ENCODE data around the gene C10orf71. TPM values are rescaled to one million over a fixed set of nuclear protein-coding genes. Genes with fewer than 3 reads are reported as not detected.

Gene C10orf71
- total RNA-seq, 2 experiments from 2014 or later: not detected

DNA sequence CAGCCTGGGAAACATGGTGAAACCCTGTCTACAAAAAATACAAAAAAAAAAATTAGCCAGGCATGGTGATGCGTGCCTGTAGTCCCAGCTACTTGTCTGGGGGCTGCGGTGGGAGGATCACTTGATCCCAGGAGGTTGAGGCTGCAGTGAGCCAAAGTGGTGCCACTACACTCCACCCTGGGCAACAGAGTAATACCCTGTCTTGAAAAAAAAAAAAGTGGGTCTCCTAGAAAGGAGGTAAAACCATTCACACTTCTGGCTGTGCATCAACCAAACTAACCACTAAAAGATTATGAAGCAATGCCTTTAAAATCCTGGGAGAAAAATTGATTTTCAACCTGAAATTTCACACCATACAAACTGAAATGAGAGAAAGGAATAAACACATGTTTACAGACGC lies 35.4 kb upstream of the C10orf71 start:
- CTCF ChIA-PET: interaction anchor here (1.3 kb wide), 1 partner anchor 18 kb away, joined by 6 read pairs; no protein-coding TSS in a partner anchor
- H3K27me3 Mint-ChIP-seq (ENCODE audit: low read depth): peaks cover 2% of the 10 kb centered on the region
- H3K36me3 Mint-ChIP-seq (ENCODE audit: low read depth): no peaks in the 10 kb centered on the region
- intact Hi-C loops (cut with micrococcal nuclease): no loop called here
- peaks cover 20% of the 10 kb centered on the region for H3K9me3 Mint-ChIP-seq
- DNase-seq: no peak
- H3K27ac Mint-ChIP-seq: no peak overlapping the region
- H3K4me1 Mint-ChIP-seq (ENCODE audit: low read depth): no peaks in the 10 kb centered on the region
- no peak overlapping the region for H3K4me3 Mint-ChIP-seq

GRCh38 chr10:49264177-49264677 lies 34.7 kb upstream of the C10orf71 start:
- no peaks in the 10 kb centered on the region for H3K36me3 Mint-ChIP-seq (ENCODE audit: low read depth)
- intact Hi-C loops (cut with micrococcal nuclease): no loop called here
- DNase-seq: no peak
- H3K27ac Mint-ChIP-seq: no peak overlapping the region
- no peak overlapping the region for H3K4me3 Mint-ChIP-seq
- peaks cover 22% of the 10 kb centered on the region for H3K9me3 Mint-ChIP-seq
- H3K4me1 Mint-ChIP-seq (ENCODE audit: low read depth): no peaks in the 10 kb centered on the region
- CTCF ChIA-PET: interaction anchor here (1.3 kb wide), 1 partner anchor 18 kb away, joined by 6 read pairs; no protein-coding TSS in a partner anchor
- peaks cover 2% of the 10 kb centered on the region for H3K27me3 Mint-ChIP-seq (ENCODE audit: low read depth)

DNA sequence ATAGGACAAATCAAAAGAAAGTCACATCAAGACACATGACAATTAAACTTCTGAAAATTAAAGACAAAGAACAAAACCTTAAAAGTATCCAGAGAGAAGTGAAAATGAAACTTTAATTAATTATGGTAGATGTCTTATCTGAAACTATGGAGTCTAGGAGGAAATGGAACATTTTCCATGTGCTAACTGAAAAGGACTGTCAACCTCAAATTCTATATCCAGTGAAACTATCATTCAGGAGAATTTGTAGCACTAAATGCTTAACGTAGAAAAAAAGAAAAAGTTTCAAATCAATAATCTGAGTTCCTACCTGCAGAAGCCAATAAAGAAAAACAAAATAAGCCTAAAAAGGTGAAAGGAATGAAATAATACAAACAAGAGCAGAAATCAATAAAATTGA lies 33.1 kb upstream of the C10orf71 start:
- DNase-seq: no peak
- CTCF ChIA-PET: no interaction called here
- Mint-ChIP-seq H3K4me1 (ENCODE audit: low read depth) (no peaks in the 10 kb centered on the region), H3K27me3 (ENCODE audit: low read depth) (peaks cover 1% of the 10 kb centered on the region), H3K27ac (no peak overlapping the region), H3K9me3 (peaks cover 22% of the 10 kb centered on the region), H3K36me3 (ENCODE audit: low read depth) (no peaks in the 10 kb centered on the region), H3K4me3 (no peak overlapping the region)
- intact Hi-C loops (cut with micrococcal nuclease): no loop called here

GRCh38 chr10:49268185-49268584 lies 30.8 kb upstream of the C10orf71 start:
- CTCF ChIA-PET: no interaction called here

DNA sequence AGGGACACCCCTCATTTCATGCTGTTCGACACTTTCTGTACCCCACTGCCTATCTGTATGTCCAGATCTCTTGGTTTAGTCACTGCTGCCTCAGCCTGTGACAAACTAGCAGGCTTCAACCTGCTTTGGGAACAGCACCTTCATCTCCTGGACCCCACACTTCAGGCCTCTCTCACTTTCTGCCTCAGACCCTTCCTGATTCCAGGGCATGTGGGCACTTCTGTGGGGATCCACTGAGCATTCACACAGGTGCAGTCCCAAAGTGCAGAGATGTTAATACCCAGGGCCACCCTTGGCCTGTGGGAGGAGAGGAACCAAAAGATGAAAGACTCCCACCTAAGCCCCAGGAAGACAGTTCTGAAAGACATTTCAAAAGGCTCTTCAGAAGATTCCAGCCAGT lies 29.4 kb upstream of the C10orf71 start:
- CTCF ChIA-PET: no interaction called here
- Mint-ChIP-seq H3K27me3 (ENCODE audit: low read depth) (peaks cover 5% of the 10 kb centered on the region), H3K36me3 (ENCODE audit: low read depth) (no peaks in the 10 kb centered on the region), H3K9me3 (peaks cover 20% of the 10 kb centered on the region), H3K4me1 (ENCODE audit: low read depth) (no peaks in the 10 kb centered on the region), H3K4me3 (no peak overlapping the region), H3K27ac (no peak overlapping the region)
- intact Hi-C loops (cut with micrococcal nuclease): no loop called here
- DNase-seq: no peak

More at GRCh38 chr10:49268185-49268584, 30.8 kb upstream of the C10orf71 start:
- H3K9me3 Mint-ChIP-seq: peaks cover 22% of the 10 kb centered on the region
- DNase-seq: no peak
- intact Hi-C loops (cut with micrococcal nuclease): no loop called here
- no peaks in the 10 kb centered on the region for H3K4me1 Mint-ChIP-seq (ENCODE audit: low read depth)
- H3K36me3 Mint-ChIP-seq (ENCODE audit: low read depth): no peaks in the 10 kb centered on the region
- H3K4me3 Mint-ChIP-seq: no peak overlapping the region
- H3K27me3 Mint-ChIP-seq (ENCODE audit: low read depth): peaks cover 5% of the 10 kb centered on the region
- H3K27ac Mint-ChIP-seq: no peak overlapping the region

- Mint-ChIP-seq H3K4me3 (no peak overlapping the region), H3K27me3 (ENCODE audit: low read depth) (peaks cover 5% of the 10 kb centered on the region), H3K27ac (no peak overlapping the region), H3K36me3 (ENCODE audit: low read depth) (no peaks in the 10 kb centered on the region), H3K9me3 (peaks cover 12% of the 10 kb centered on the region), H3K4me1 (ENCODE audit: low read depth) (no peaks in the 10 kb centered on the region)
- intact Hi-C loops (cut with micrococcal nuclease): no loop called here
- CTCF ChIA-PET: no interaction called here
- no peak for DNase-seq
These were observed 28.4 kb upstream of the C10orf71 start for GRCh38 chr10:49270565-49270964.

DNA sequence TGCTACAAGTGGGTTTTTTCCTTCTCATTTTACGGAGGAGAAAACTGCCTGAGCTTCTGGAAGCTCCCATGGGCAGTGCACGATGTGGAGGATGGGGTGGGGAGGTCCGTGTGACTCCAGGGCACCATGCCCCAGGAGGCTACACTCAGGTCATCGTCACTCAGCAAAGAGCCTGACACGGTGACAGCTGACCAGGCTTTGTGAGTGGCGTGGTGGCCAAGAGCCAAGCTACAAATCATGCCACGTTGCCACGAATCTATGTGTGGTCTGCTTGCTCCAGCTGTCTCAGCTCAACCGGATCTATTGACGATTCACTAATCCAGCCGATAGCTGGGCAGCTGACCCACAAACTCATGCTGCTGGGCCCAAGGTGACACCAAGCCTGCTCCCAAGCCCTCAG lies 27.6 kb upstream of the C10orf71 start:
- Mint-ChIP-seq H3K27me3 (ENCODE audit: low read depth) (peaks cover 5% of the 10 kb centered on the region), H3K4me1 (ENCODE audit: low read depth) (no peaks in the 10 kb centered on the region), H3K4me3 (no peak overlapping the region), H3K9me3 (peaks cover 5% of the 10 kb centered on the region), H3K27ac (no peak overlapping the region), H3K36me3 (ENCODE audit: low read depth) (no peaks in the 10 kb centered on the region)
- CTCF ChIA-PET: no interaction called here
- intact Hi-C loops (cut with micrococcal nuclease): no loop called here
- no peak for DNase-seq

GRCh38 chr10:49272251-49273081 lies 26.5 kb upstream of the C10orf71 start:
- Mint-ChIP-seq H3K9me3 (peaks cover 2% of the 10 kb centered on the region), H3K27me3 (ENCODE audit: low read depth) (peaks cover 5% of the 10 kb centered on the region), H3K4me1 (ENCODE audit: low read depth) (no peaks in the 10 kb centered on the region), H3K4me3 (no peak overlapping the region), H3K27ac (no peak overlapping the region), H3K36me3 (ENCODE audit: low read depth) (no peaks in the 10 kb centered on the region)
- intact Hi-C loops (cut with micrococcal nuclease): no loop called here
- DNase-seq: no peak
- CTCF ChIA-PET: no interaction called here

- no peaks in the 10 kb centered on the region for H3K4me1 Mint-ChIP-seq (ENCODE audit: low read depth)
- H3K27me3 Mint-ChIP-seq (ENCODE audit: low read depth): peaks cover 5% of the 10 kb centered on the region
- CTCF ChIA-PET: no interaction called here
- intact Hi-C loops (cut with micrococcal nuclease): no loop called here
- no peak overlapping the region for H3K27ac Mint-ChIP-seq
- DNase-seq: no peak
- peaks cover 2% of the 10 kb centered on the region for H3K9me3 Mint-ChIP-seq
- no peaks in the 10 kb centered on the region for H3K36me3 Mint-ChIP-seq (ENCODE audit: low read depth)
- H3K4me3 Mint-ChIP-seq: no peak overlapping the region
These were observed 25.9 kb upstream of the C10orf71 start for GRCh38 chr10:49273082-49273465.

DNA sequence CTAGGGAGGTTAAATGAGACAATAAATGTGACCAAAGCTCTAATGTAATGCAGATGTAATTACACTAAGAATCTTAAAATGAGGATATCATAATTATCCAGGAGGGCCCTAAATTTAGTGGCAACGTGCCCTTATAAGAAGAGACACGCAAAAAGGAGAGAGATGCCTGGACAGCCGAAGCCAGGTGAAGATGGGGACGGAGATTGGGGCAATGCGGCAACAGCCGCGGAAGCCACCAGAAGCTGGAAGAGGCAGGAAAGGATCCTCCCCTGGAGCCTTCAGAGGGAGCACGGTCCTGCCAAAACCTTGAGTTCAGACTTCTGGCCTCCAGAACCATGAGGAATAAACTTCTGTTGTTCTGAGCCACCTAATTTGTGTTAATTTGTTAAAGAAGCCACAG lies 25.3 kb upstream of the C10orf71 start:
- H3K27me3 Mint-ChIP-seq (ENCODE audit: low read depth): peaks cover 5% of the 10 kb centered on the region
- CTCF ChIA-PET: interaction anchor here (0.5 kb wide), 1 partner anchor 196 kb away, joined by 6 read pairs; no protein-coding TSS in a partner anchor
- no peak for DNase-seq
- H3K4me1 Mint-ChIP-seq (ENCODE audit: low read depth): no peaks in the 10 kb centered on the region
- no peaks in the 10 kb centered on the region for H3K36me3 Mint-ChIP-seq (ENCODE audit: low read depth)
- intact Hi-C loops (cut with micrococcal nuclease): no loop called here
- no peak overlapping the region for H3K27ac Mint-ChIP-seq
- H3K9me3 Mint-ChIP-seq: peaks cover 2% of the 10 kb centered on the region
- H3K4me3 Mint-ChIP-seq: no peak overlapping the region

DNA sequence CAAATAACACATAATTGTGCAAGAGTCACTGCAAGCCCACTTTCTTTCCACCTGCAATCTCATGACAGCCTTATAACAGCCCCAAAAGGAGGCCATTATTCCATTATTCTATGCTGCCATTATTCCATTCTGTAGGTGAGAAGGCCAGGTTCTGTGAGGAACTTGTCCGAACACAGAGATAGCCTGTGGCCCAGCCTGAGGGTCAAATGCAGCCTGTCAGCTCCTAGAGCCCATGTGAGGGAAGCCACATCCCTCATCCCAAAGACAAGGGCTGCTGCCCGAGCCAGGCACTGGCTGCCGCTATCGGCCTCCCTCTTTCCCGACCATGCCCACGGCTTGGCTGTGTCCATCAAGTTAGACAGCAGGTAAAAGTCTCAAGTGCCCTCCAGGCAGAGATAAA lies 24.1 kb upstream of the C10orf71 start:
- Mint-ChIP-seq H3K36me3 (ENCODE audit: low read depth) (no peaks in the 10 kb centered on the region), H3K4me3 (no peak overlapping the region), H3K4me1 (ENCODE audit: low read depth) (no peaks in the 10 kb centered on the region), H3K9me3 (no peaks in the 10 kb centered on the region), H3K27me3 (ENCODE audit: low read depth) (peaks cover 5% of the 10 kb centered on the region), H3K27ac (no peak overlapping the region)
- intact Hi-C loops (cut with micrococcal nuclease): no loop called here
- CTCF ChIA-PET: no interaction called here
- DNase-seq: no peak

GRCh38 chr10:49275896-49276295 lies 23.1 kb upstream of the C10orf71 start:
- H3K27ac Mint-ChIP-seq: no peak overlapping the region
- CTCF ChIA-PET: no interaction called here
- H3K4me3 Mint-ChIP-seq: no peak overlapping the region
- H3K9me3 Mint-ChIP-seq: no peaks in the 10 kb centered on the region
- H3K27me3 Mint-ChIP-seq (ENCODE audit: low read depth): peaks cover 3% of the 10 kb centered on the region
- DNase-seq: no peak
- intact Hi-C loops (cut with micrococcal nuclease): no loop called here
- H3K36me3 Mint-ChIP-seq (ENCODE audit: low read depth): no peaks in the 10 kb centered on the region
- no peaks in the 10 kb centered on the region for H3K4me1 Mint-ChIP-seq (ENCODE audit: low read depth)

GRCh38 chr10:49276596-49276995 lies 22.4 kb upstream of the C10orf71 start:
- no peak for DNase-seq
- H3K27me3 Mint-ChIP-seq (ENCODE audit: low read depth): peaks cover 2% of the 10 kb centered on the region
- intact Hi-C loops (cut with micrococcal nuclease): no loop called here
- H3K4me3 Mint-ChIP-seq: no peak overlapping the region
- H3K4me1 Mint-ChIP-seq (ENCODE audit: low read depth): no peaks in the 10 kb centered on the region
- no peaks in the 10 kb centered on the region for H3K36me3 Mint-ChIP-seq (ENCODE audit: low read depth)
- no peaks in the 10 kb centered on the region for H3K9me3 Mint-ChIP-seq
- H3K27ac Mint-ChIP-seq: no peak overlapping the region
- CTCF ChIA-PET: no interaction called here
